Left hindlimb (tissue), 1 donor: ENCODE results near the gene IDH1.
"Not testable (repeated sequence)": the region's sequence is repeated elsewhere in the genome, so short reads cannot be mapped to it uniquely, and the experiment has no call there.

Experiments used
- DNase-seq: peaks from one replicate; pipeline ENCODE4 v3.0.0-alpha.2; 2018

The IDH1 gene

GRCh38 chr2:208254871-208255556 is at the start of gene IDH1:
IDH1 (minus strand) TSS chr2:208255071; CDS start chr2:208251551, 3,520 bp downstream.
- peak; percentile 98 for DNase-seq

GRCh38 chr2:208304157-208304556 is 49.3 kb upstream of the IDH1 start:
- DNase-seq, result no peak

- no peak for DNase-seq
Observed at GRCh38 chr2:208300847-208301618, 46.2 kb upstream of the IDH1 start.

- no peak for DNase-seq
Observed at GRCh38 chr2:208297961-208298360, 43.1 kb upstream of the IDH1 start.

GRCh38 chr2:208296610-208297009 is 41.7 kb upstream of the IDH1 start:
- no peak for DNase-seq

GRCh38 chr2:208295834-208296233 is 41.0 kb upstream of the IDH1 start:
- DNase-seq, result no peak

- DNase-seq, result no peak
Observed at GRCh38 chr2:208294482-208295024, 39.7 kb upstream of the IDH1 start.

- no peak for DNase-seq
Observed at GRCh38 chr2:208285853-208286252, 31.0 kb upstream of the IDH1 start.

- no peak for DNase-seq
Observed at GRCh38 chr2:208280933-208281332, 26.1 kb upstream of the IDH1 start.

GRCh38 chr2:208280234-208280633 is 25.4 kb upstream of the IDH1 start:
- DNase-seq, result no peak

- no peak for DNase-seq
Observed at GRCh38 chr2:208279236-208279635, 24.4 kb upstream of the IDH1 start.

- DNase-seq, result no peak
Observed at GRCh38 chr2:208278549-208278948, 23.7 kb upstream of the IDH1 start.

- no peak for DNase-seq
Observed at GRCh38 chr2:208274748-208275147, 19.9 kb upstream of the IDH1 start.

- no peak for DNase-seq
Observed at GRCh38 chr2:208269091-208269490, 14.2 kb upstream of the IDH1 start.

GRCh38 chr2:208268156-208268952 is 13.5 kb upstream of the IDH1 start:
- DNase-seq, result no peak

GRCh38 chr2:208267526-208267925 is 12.7 kb upstream of the IDH1 start:
- not testable (repeated sequence) for DNase-seq

GRCh38 chr2:208266936-208267335 is 12.1 kb upstream of the IDH1 start:
- no peak for DNase-seq

GRCh38 chr2:208266553-208266893 is 11.7 kb upstream of the IDH1 start:
- DNase-seq, result no peak

GRCh38 chr2:208265801-208266552 is 11.1 kb upstream of the IDH1 start, which contains the start of gene PIKFYVE:
PIKFYVE (plus strand) TSS chr2:208266255; CDS start chr2:208271520, 5,265 bp downstream.
- DNase-seq, result peak; percentile 98

GRCh38 chr2:208265371-208265800 is 10.5 kb upstream of the IDH1 start:
- DNase-seq, result no peak

GRCh38 chr2:208256849-208257813 is 2.3 kb upstream of the IDH1 start:
- DNase-seq, result not testable (repeated sequence)
